ENCODE data around the gene CDNF. TPM values are rescaled to one million over a fixed set of nuclear protein-coding genes. Genes with fewer than 3 reads are reported as not detected.

The CDNF gene
- total RNA-seq, 1 donor from 2014 or later: 0.32 TPM

GRCh38 chr10:14782691-14783363 lies 55.0 kb downstream of the CDNF start:
- no peak overlapping the region for H3K4me3 Mint-ChIP-seq (ENCODE audit: unreplicated experiment)
- H3K27ac Mint-ChIP-seq (ENCODE audit: unreplicated experiment): no peak overlapping the region
- no peaks in the 10 kb centered on the region for H3K27me3 Mint-ChIP-seq (ENCODE audit: low read depth)
- TF ChIP-seq, protein P1, sequence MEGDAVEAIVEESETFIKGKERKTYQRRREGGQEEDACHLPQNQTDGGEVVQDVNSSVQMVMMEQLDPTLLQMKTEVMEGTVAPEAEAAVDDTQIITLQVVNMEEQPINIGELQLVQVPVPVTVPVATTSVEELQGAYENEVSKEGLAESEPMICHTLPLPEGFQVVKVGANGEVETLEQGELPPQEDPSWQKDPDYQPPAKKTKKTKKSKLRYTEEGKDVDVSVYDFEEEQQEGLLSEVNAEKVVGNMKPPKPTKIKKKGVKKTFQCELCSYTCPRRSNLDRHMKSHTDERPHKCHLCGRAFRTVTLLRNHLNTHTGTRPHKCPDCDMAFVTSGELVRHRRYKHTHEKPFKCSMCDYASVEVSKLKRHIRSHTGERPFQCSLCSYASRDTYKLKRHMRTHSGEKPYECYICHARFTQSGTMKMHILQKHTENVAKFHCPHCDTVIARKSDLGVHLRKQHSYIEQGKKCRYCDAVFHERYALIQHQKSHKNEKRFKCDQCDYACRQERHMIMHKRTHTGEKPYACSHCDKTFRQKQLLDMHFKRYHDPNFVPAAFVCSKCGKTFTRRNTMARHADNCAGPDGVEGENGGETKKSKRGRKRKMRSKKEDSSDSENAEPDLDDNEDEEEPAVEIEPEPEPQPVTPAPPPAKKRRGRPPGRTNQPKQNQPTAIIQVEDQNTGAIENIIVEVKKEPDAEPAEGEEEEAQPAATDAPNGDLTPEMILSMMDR (IDR thresholded peaks at IDR 0.05): no peak
- no peak for DNase-seq (ENCODE audit: low spot score)
- H3K36me3 Mint-ChIP-seq (ENCODE audit: low read depth): no peaks in the 10 kb centered on the region
- peaks cover 13% of the 10 kb centered on the region for H3K4me1 Mint-ChIP-seq (ENCODE audit: low read depth)
- peaks cover 6% of the 10 kb centered on the region for H3K9me3 Mint-ChIP-seq (ENCODE audit: low read depth)

DNA sequence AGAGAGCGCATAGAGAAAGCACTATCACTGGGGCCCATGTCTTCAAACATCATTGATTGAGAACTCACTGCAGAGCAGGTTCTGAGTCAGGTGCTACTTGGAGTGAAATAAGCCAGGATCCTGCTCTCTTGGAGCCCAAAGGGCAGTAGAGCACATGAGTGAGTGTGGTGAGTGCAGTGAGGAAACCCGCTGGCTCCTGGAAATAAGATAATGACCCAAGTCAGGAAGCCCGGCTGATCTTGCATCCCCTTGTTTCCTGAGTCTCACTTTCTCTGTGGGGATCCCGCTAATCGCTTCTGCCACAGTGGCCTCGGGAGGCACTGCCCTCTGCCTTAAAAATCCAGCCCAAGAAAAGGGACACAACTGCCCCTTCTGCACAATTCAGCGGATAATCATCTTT lies 56.1 kb downstream of the CDNF start:
- Mint-ChIP-seq H3K27ac (ENCODE audit: unreplicated experiment) (no peak overlapping the region), H3K4me1 (ENCODE audit: low read depth) (peaks cover 13% of the 10 kb centered on the region), H3K27me3 (ENCODE audit: low read depth) (no peaks in the 10 kb centered on the region), H3K9me3 (ENCODE audit: low read depth) (peaks cover 6% of the 10 kb centered on the region), H3K4me3 (ENCODE audit: unreplicated experiment) (no peak overlapping the region), H3K36me3 (ENCODE audit: low read depth) (no peaks in the 10 kb centered on the region)
- no peak for DNase-seq (ENCODE audit: low spot score)
- TF ChIP-seq, protein P1 (IDR thresholded peaks at IDR 0.05): no peak

DNA sequence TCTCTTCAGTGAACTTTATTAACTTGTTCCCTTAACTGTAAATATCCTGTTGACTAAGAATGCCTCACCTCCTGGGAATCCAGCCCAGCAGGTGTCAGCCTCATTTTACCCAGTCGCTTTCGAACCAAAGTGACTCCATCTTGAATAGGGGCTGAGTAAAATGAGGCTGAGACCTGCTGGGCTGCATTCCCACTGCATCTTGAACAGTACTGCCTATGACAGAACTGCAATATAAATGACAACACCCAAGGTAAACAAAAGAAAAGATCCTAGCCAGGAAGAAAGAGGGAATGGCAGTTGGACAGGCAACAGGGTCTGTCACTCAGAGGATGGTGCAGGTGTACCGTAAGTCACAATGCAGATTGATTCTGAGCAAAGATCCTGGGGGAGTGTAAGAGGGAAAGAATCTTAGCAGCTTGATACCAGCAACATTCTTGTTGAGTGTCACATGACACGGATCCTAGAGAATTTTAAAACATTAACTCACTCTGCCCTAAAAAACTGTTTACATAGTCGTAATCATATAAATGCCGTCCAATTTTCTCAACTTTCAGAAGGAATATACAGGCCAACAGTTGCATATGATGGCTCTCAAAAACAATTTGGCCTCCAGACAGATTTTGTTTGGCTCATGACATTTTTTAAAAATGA lies 58.7 kb downstream of the CDNF start:
- Mint-ChIP-seq H3K9me3 (ENCODE audit: low read depth) (no peaks in the 10 kb centered on the region), H3K4me3 (ENCODE audit: unreplicated experiment) (no peak overlapping the region), H3K27ac (ENCODE audit: unreplicated experiment) (peak overlapping the region; percentile 60), H3K27me3 (ENCODE audit: low read depth) (peaks cover 1% of the 10 kb centered on the region), H3K4me1 (ENCODE audit: low read depth) (peaks cover 13% of the 10 kb centered on the region), H3K36me3 (ENCODE audit: low read depth) (no peaks in the 10 kb centered on the region)
- TF ChIP-seq, protein P1 (IDR thresholded peaks at IDR 0.05): no peak
- no peak for DNase-seq (ENCODE audit: low spot score)

DNA sequence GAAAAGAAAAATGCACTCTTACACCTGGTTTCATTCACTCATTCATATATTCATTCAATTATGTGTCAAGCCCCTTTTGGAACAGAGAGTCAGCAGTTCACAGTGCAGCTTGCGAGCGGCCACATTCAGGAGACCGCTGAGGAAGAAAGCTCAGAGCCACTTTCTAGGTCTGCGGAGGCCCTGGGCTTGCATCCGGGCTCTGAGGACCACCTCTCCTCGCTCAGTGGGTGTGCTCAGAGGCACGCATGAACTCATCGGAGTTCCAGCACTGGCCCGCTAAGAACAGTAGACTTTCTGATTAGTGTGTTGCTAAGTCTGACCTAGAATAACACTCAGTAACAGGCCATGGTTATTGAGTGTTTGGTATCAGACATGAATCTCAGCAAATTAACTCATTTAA lies 61.3 kb downstream of the CDNF start:
- no peak for DNase-seq (ENCODE audit: low spot score)
- H3K4me1 Mint-ChIP-seq (ENCODE audit: low read depth): peaks cover 13% of the 10 kb centered on the region
- no peaks in the 10 kb centered on the region for H3K36me3 Mint-ChIP-seq (ENCODE audit: low read depth)
- H3K27ac Mint-ChIP-seq (ENCODE audit: unreplicated experiment): no peak overlapping the region
- no peaks in the 10 kb centered on the region for H3K9me3 Mint-ChIP-seq (ENCODE audit: low read depth)
- TF ChIP-seq, protein P1 (IDR thresholded peaks at IDR 0.05): no peak
- no peak overlapping the region for H3K4me3 Mint-ChIP-seq (ENCODE audit: unreplicated experiment)
- peaks cover 1% of the 10 kb centered on the region for H3K27me3 Mint-ChIP-seq (ENCODE audit: low read depth)

DNA sequence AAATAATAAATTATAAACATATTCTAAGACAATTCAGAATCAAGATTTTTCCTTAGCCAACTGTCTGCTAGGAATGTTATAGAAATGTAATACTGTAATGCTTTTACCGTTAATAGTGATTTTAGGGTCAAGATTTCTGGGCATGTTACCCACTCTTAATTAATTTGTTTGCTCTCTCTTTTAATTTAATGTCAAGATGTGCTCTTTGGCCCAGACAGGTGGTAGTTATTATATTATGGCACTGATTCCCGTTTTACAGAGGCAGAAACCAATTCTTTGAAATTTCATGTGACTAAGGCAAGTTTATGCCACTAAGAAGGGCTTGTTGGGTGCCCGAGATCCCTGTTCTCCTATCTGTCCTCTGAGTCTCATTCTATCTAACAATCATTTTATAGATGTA lies 62.2 kb downstream of the CDNF start:
- no peak for DNase-seq (ENCODE audit: low spot score)
- Mint-ChIP-seq H3K4me3 (ENCODE audit: unreplicated experiment) (no peak overlapping the region), H3K36me3 (ENCODE audit: low read depth) (no peaks in the 10 kb centered on the region), H3K9me3 (ENCODE audit: low read depth) (no peaks in the 10 kb centered on the region), H3K27ac (ENCODE audit: unreplicated experiment) (no peak overlapping the region), H3K4me1 (ENCODE audit: low read depth) (peaks cover 13% of the 10 kb centered on the region), H3K27me3 (ENCODE audit: low read depth) (peaks cover 1% of the 10 kb centered on the region)
- TF ChIP-seq, protein P1 (IDR thresholded peaks at IDR 0.05): no peak
